ENCODE measurements around the gene LRRC72.
A peak's percentile ranks its signal among the peaks of the same experiment; 100 is the strongest.
"Not testable (repeated sequence)": the region's sequence is repeated elsewhere in the genome, so short reads cannot be mapped to it uniquely, and the experiment has no call there.

Gene LRRC72

DNA sequence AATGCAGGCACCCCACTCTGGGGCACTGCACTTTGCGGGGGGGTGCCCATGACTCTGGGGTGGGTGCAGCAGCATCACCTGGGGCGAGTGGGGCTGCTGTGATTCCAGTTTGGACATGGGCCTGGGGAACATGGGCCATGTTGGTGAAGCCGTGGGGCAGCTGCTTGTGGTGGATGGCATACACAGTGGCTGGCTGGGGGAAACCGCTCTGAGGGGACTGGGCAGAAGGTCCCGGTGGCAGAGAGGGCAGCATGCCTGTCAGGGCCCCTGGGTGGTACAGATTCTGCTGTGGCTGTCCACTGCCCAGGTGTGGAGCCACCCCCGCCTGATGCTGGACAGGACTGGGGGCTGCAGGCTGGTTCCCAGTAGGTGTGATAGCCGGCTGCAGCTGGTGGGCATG, 57.2 kb downstream of the LRRC72 start:
- no peak for ATAC-seq

DNA sequence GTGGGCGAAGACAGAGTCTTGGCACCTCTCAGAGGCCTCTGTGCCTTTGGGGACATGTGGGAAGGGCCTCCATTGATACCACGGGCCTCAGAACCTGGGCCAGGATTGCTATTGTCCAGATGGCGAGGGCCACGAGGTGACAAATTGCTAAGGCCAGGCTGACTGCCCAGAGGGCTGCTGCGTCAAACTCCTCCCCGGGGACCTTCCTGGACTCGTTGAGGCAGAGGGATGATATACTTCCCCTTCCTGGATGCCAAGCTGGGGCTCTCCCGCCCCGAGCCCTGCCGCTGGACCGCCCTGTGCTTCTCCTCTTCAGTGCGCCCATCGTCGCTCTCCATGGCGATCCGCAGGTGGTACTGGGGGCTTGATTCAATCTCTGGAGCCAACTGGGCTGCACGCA, 58.9 kb downstream of the LRRC72 start:
- ATAC-seq = no peak

DNA sequence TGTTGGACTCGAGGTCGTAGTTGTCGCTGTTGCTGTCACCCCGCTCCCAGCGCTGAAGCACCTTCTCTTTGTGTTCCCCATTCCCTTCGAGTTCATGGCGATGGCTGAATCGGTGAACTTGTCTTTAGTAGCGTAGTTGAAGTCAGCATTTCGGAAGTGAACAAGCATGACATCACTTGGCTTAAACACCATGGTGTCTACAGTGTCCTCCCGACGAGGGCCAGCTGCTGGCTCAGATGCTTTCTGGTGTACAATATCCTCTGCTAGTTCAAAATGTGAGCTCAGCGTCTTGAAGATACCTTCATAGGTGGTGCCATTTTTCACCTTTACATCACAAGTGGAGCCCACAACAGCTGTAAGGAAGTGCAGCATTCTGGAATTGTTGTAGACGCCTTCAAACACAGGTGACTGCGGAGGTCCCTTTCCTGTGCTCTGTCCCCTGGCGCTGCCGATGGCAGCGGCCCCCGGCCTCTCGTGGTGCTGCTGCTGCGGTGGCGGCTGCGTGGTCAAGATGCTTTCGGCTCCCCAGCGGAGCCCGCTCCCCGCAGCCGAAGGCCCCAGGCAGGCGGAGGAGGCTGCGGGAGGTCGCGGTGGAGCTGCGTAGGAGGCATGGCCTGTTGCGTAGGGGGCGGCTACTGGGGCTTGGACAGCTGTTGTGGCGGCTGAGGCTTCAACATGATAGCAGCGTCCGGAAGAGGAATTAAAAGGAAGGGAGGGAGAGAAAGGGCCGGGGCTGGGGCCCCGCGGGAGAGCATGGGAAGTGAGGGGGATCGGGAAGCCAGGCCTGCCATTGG, 59.7 kb downstream of the LRRC72 start:
- ATAC-seq = no peak

DNA sequence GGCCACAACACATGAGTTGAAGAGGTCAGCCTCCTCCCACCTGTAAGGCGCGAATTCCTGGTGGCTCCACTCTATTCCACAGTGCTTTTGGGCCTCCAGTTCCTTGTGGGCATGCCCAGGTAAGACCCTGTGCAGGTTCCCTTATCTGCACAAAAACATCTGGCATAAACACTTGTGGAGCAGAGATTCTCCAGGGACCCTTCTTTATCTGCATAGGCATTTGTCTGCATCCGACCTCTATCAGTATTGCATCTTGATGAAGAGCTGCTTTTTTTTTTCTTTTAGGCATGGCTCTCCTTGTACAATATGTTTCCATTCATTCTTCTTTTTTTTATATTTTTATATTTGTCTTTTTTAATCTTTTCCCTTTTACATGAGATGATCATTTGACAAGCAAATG, 60.5 kb downstream of the LRRC72 start:
- no peak for ATAC-seq

DNA sequence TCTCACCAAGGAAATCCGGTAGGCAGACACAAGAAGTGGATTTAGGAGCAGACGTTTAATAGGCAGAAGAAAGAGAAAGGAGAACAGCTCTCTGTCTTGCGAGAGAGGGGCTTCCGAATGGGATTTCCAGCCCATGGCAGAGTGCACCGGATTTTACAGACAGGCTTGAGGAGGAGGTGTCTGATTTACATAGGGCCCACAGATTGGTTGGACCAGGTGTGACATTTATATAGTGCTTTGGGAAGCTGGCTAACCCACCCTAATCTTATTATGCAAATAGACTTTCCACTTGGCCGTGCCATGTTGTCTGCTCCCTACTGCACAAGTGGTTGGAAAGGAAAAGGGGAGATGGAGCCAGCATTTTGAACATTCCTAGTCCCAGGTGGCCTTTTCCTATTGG, 61.2 kb downstream of the LRRC72 start:
- no peak for ATAC-seq

DNA sequence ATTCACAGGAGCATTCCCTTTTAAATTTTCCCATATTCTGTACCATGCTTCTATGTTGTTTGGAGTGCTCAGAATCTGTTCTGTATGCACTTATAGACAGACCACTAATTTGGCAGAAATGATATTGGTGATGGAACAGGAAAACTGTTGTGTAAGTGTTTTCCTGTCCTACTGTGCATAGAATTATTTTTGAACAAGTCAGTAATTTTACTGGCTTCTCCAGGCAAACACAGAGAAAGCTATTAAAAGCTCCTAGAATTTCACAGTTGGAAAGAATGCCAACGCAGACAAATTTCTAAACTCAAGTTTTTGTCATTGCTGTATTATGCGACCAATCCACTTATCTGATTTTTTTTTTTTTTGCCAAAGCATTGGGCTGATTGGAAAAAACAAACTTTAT, 63.3 kb downstream of the LRRC72 start:
- no peak for ATAC-seq

DNA sequence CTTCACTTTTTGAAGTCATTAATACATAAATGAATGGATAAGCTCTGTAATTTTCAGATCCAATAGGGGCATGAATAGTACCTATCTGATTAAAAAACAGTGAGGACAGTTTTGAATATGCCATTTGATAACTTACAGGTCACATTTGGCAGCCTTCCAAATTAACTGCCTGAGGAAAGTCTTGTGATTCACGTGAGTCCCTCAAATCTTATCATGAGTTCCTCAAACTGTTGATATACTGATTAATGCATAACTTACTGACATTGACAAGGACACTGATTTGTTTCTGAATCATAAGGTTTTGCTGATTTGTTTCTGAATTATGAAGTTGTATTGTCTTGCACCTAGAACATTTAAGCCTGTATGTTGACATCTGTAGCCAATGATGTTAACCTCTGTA, 63.8 kb downstream of the LRRC72 start:
- no peak for ATAC-seq

DNA sequence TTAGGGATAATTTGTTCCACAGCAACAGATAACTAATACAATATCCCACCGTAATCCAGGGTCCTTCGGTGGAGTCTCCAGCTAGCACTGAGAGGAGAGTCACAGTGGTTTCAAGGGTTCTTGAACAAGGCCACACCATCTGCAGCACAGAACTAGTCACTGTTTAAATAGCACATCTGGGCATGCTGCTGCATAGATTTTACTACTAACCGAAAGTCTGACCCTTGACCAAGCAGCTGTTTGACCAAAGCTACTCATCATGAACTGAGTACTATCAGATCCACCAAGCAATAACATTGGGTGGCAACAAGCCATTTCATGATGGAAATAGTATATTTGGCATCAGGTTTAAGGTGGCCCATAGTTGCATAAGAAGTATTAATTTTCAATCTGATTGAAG, 65.8 kb downstream of the LRRC72 start:
- no peak for ATAC-seq

DNA sequence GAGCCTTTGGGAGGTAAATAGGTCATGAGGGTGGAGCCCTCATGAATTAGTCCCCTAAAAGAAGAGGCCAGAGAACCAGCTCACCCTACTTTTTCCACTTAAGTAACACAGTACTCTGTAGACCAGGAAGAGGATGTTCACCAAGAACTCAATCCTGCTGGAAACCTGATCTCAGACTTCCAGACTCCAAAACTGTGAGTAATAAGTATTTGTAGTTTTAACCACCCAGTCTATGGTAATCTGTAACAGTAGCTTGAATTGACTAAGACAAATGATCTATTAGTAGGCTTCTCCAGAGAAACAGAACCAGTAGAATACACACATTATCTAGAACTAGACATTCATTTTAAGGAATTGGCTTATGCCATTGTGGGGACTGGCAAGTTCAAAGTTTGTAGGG, 67.4 kb downstream of the LRRC72 start:
- ATAC-seq = no peak

DNA sequence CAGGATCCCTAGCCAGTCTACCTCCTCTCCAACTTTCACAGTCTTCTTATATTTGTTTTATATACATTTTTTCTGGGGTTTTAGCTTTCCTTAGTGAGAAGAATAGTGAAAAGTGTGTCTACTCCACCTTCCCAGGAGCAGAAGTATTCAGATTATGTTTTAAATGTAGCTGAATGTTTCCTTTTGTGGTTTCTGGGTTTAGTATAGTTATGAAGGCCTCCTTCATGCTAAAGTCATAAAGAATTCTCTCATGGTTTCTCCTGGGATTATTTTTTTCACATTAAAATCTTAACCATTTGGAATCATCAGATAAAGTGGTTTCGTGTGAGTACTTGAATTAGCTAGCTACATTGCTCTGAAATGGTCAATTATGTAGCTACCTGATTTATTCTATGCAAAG, 68.1 kb downstream of the LRRC72 start:
- ATAC-seq = no peak

DNA sequence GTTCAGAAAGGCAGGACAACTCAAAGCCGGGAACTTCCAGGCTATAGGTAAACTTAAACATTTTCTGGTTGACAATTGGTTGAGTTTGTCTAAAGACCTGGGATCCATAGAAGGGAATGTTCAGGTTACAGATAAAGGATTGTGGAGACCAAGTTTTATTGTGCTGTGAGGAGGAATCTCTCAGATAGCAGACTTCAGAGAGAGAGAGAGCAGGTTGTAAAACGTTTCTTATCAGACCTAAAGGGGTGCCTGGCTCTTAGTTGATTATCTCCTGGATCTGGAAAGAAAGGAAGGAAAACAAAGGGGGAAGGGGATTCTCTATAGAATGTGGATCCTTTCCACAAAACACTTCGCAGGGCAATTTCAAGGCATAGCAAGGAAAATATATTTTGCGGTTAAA, 69.0 kb downstream of the LRRC72 start:
- not testable (repeated sequence) for ATAC-seq

DNA sequence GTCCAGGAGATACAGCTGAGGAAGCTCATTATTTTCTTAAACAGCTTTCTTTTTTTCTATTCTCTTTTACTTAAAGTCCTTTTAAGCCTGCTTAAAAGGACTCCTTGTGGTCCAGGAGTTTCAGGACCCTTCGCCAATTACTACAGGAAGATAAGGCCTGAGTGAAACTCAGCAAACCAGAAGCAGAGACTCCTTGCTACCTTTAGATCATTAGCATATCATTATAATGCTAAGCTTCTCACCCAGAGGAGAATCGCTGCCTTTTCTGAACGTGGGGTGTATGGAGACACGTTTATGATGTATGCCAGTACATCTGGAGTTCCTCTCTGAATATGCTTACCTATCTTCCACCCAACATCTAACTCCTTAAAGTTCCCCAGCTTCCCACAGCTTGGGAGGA, 71.4 kb downstream of the LRRC72 start:
- ATAC-seq = no peak

DNA sequence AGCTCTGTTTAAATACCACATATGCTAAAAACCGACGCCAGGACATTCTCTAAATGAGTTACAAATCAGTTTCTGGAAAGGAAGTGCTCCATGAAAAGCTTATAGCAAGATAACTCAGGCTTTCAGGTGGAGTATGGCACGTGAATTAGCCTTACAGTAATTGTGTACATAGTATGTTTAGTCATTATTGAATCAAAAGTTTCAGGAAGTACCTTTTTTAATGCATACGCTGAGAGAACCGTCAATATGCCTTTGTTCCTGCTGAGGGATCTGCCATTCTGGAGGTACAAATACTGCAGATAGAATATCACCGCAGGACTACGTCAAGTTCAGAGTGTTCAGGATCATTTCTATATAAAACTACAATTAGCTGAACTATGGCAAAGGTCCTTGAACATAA, 73.2 kb downstream of the LRRC72 start:
- ATAC-seq = no peak

DNA sequence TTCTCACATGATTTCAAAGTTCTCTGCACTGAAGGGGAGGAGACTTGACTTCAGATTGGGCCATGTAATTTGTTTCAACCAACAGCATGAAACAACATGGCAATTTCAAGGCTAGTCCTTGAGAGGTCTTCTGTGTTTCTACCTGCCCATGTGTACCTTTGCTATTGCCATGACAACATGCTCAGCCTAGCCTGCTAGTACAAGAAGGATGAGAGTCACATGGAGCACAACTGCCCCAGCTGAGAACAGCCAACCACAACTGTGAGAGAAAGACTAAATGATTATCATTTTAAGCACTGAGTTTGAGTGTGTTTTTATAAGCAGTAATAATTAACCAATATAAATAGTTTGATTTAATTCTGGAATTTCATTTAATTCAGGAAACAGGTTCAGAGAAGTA, 77.0 kb downstream of the LRRC72 start:
- ATAC-seq = no peak

DNA sequence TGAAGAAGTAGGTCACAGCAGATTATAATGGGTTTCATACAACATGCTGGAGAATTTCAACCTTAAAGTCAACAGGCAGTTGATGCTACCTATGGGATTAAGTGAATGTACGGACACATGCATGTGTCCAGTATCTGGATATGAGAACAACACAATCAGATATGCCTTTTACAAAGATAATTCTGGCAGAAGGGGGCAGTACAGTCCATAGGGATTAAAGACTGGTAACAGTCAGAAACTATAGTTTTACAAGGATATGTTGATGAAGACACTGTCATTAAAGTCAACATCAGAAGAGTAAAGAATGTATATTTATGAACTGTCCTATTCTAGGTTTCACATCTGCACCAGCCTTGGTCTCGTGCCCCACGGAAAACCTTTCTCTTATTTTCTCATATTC, 77.4 kb downstream of the LRRC72 start:
- no peak for ATAC-seq

DNA sequence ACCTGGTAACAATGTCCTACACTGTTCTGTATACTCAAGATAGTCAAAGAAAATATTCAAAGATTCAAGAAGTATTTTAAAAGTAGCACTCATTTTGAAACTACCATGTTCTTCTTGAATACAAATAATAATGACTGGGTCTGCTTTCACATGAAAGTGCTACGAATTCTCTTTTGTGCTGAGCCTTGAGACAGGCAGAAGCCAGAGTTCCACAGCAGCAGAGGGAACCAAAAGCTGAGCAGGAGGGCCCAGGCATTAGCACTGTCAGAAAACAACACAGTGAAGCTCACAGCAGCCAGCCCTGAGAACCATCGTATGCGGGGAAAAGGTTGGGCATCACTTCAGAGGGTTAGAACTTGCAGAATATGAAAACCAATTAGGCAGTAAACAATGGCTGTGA, 80.1 kb downstream of the LRRC72 start:
- no peak for ATAC-seq

DNA sequence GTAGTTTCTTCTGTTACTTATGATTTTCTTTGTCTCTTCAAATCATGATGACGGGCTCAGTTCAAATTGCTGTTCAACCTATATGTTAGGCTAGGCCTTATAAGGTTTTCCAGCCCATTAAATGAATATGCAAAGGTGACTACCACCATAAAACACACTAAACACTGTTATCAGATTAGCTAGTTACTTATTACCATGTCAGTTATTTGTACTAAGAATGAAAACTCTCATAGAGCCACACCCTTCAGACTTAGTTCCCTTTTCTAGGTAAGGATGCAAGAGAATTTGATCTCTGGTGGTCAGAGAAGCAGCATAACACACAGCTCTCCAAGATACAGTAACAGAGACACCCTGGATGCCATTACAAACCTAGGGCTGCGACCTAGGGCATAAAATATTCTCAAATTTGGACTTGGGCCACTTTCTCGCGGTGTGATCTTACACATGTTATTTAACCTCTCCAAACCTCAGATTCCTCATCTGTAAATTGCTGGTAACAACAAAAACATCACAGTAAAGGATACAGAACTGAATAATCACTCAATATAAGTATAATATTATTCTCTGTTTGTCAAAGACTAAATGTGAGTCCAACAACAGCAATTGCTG, 83.3 kb downstream of the LRRC72 start:
- ATAC-seq = no peak

DNA sequence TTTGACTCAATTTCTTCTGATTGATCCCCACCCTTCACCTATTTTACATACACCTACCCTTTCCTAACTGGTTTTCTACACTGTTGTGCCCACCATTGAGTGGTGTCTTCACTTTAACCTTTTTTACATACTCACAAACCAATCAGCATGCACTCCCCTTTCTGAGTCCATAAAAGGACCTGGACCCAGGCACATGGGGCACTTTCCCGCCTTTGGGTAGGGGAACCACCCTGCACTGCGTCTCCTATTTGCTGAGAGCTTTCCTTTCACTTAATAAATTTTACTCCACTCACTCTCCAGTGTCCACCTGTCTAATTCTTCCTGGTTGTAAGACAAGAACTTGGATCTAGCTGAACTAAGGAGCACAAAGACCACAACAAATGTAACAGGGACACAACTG, 85.1 kb downstream of the LRRC72 start:
- no peak for ATAC-seq

DNA sequence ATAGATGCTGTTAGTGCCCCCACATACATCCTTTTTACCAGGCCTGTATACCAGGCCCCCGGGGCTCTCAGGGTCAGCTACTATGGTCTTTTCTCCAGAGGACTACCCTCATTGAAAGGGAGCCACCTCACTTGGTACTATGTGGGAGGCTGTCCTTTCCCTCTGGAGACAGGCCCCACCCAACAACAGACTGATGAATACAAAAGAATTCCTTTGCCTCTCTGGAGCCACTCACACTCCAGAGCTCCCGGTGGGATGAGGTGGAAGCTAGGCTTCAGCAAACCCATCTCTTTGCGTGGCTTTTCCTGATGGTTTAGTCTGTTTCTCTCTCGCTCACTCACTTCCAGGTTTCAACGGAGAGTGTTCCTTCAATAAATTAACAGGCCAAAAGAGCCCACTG, 88.6 kb downstream of the LRRC72 start:
- ATAC-seq = no peak

DNA sequence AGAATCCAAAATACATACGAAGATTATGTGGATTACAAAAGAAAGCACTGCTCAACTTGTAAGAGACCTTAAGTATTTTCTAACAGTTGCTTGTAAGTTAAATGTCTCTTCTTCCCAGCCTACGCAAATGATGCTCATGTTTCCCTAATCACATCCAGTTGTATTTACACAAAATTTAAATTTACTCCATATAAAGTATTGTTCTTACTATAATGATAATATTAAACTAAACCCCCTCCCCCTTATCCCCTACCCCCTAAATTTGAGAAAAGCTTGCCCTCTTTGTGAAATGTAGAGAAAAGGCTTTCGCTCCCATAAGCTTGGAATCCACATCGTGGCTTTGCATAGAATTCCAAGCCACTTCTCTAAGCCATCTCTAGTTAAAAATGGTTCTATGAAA, 89.5 kb downstream of the LRRC72 start:
- ATAC-seq = no peak

DNA sequence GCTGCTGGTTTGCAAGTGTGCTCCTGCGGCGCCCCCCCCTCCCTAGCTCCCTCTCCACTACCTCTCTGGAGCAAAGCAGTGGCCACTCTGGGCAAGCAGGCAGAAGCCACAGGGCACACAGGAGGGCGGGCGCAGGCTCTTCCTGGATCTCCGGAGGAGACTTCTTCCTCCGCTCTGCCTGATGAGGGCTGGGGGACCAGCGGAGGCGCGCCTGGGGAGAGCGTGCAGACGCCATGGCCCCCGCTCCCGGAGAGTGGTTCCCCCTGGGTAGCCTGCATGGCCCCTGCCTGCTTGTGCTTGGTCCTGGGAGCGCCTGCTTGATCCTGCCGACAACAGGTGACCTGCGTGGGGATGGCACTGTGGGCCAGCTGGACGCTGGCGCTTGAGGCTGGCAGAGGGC, 89.9 kb downstream of the LRRC72 start:
- ATAC-seq = no peak

DNA sequence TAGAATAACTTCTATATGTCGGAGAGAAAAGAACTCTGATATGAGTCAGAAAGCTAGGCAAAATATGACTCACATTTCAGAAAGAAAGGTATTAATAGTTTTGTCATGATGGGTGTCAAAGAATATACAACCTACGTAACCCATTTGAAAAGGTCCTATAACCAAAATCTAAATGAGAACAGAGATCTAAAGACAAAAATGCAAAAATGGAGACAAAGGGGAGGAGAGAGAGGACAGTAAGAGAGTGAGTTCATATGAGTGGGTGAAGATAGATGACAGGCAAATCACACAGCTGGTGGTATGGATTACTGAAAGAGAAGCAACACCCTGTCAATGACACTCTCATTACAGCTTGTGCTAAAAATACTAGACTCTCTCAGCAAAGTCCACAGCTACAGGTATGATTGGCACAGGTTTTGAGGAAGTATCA, 93.4 kb downstream of the LRRC72 start:
- peak; percentile 97 to 98 for ATAC-seq

DNA sequence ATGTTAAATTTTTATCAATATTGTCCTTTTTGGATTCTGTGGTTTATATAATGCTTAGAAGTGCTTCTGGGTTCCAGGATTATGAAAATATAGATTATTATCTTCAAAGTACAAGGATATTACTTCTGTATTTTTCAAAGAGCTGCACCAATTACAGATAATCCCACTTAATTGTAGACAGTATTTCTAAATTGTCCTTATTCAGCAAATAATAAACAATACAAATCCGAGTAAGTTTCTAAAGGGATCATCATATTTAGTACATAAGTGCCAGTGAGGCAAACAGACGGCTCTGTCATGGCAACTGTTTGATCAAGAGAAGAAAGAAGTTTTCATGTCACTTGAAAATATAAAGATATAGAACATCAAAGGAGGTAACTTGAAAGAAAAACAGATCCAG, 99.8 kb downstream of the LRRC72 start:
- ATAC-seq = no peak

DNA sequence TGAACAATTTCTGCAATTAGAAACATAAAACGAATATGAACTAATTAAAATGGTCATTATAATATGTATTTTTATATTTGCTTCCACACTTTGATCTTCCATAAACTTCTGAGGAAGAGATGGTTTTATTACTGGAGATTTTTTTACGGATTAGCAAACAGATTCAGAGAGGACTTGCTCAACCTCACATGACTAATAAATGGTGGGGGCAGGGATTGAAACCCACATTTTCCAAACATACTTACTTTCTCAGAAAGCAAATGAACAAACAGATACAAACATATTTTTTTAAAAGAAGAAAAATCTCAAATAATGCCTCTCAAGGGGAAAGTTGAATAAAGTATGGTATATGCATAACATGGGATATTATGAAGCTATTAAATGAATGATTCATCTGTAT, 100.6 kb downstream of the LRRC72 start:
- no peak for ATAC-seq

DNA sequence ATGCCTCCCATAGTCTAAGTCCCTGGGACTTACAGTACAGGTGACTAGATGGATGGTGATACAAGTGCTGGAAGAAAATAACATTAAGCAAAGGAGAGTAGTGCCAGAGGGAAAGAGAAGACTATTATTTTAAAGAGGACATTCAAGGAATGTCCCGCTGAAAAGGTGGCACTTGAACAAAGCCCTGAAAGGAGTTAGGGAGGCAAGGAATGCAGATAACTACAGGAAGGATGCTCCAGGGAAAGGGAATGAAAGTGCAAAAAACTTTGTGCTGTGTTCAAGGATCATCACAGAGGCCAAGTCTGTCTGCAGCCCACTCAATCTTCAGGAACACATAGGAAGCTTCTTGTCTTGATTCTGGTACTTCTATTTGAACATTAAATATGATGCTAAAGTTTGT, 104.0 kb downstream of the LRRC72 start:
- ATAC-seq = no peak

All from activated CD4-positive, CD25-positive, alpha-beta regulatory T cell treated with anti-CD3 and anti-CD28 coated beads, Interleukin-2, amount 50 U/mL, for 24 hours (primary cell).